ENCODE measurements around the gene NPTX2.

DNA sequence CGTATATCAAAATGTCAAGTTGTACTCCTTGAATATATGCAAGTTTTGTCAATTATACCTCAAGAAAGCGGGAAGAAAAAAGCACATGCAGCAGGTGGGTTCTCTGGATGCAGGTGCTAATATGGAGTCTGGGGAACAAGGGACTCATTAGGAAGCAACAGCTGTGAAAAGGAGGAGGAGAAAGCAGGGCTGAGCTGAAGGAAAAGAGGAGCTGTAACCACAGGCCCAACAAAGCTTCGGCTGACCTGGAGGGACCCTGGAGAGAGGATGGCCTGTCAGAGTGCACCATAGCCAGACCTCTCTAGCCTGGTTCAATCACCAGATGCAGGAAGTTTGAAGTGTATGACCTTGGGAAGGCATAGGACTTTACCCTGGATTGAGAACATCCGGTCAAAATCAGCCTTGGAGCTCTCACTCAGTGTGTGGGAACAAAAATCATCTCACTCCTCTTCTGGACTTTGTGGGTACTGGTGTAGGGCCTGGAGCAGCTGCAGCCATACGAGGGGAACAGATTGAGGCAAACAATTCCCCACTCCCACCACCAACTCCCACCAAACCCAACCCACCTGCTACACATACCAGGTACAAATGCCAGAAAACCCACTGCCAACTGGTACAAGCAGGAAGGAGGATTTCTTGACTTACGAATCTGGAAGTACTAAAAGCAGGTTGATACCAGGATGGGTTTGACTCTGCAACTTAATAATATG lies 36.7 kb downstream of the NPTX2 start:
- TF ChIP-seq, protein P1, sequence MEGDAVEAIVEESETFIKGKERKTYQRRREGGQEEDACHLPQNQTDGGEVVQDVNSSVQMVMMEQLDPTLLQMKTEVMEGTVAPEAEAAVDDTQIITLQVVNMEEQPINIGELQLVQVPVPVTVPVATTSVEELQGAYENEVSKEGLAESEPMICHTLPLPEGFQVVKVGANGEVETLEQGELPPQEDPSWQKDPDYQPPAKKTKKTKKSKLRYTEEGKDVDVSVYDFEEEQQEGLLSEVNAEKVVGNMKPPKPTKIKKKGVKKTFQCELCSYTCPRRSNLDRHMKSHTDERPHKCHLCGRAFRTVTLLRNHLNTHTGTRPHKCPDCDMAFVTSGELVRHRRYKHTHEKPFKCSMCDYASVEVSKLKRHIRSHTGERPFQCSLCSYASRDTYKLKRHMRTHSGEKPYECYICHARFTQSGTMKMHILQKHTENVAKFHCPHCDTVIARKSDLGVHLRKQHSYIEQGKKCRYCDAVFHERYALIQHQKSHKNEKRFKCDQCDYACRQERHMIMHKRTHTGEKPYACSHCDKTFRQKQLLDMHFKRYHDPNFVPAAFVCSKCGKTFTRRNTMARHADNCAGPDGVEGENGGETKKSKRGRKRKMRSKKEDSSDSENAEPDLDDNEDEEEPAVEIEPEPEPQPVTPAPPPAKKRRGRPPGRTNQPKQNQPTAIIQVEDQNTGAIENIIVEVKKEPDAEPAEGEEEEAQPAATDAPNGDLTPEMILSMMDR (IDR thresholded peaks at IDR 0.05; ENCODE audit: borderline replicate concordance, extremely low read depth, low read length, poor library complexity, severe bottlenecking) = no peak
- no peak for TF ChIP-seq EZH2 (IDR thresholded peaks at IDR 0.05; ENCODE audit: borderline replicate concordance, low read depth, low read length, severe bottlenecking)
